ENCODE data around the gene SLC17A9. TPM values are rescaled to one million over a fixed set of nuclear protein-coding genes. Genes with fewer than 3 reads are reported as not detected.

SLC17A9 gene
- total and polyA plus RNA-seq, 2 experiments from 2014 or later = 32.0 to 39.3 TPM

DNA sequence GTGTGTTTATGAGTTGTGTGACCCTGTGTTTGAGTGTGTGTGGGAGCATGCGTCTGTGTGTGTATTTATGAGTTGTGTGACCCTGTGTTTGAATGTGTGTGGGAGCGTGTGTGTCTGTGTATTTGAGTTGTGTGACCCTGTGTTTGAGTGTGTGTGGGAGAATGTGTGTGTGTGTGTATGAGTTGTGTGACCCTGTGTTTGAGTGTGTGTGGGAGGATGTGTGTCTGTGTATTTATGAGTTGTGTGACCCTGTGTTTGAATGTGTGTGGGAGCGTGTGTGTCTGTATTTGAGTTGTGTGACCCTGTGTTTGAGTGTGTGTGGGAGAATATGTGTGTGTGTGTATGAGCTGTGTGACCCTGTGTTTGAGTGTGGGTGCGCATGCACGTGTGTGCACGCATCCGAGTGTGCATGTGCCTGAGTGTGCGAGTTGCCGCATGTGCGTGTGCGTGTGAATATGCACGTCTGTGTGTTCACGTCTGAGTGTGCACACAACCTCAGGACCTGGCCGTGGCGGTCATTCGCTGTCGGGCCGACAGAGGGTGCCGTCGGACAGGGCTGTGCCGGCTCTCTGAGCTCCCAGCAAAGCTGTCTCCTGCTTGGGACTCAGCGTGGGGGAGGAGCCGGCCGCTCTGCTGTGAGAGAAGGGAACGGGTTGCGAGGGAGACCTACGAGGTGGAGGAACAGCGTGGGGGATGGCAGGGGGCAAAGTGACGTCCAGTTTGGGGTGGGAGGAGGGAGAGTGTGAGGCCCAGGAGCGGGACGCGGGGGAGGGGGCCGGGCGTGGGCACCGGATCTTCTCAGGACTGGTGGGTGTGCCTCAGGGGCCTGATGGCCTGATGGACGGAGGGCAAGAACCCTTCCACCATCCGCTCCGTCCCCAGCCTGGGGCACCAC is 19.7 kb downstream of the SLC17A9 start:
- ATAC-seq (peak; percentile 76), DNase-seq (ENCODE audit: low spot score) (peak; percentile 93)
- no peaks in the 10 kb centered on the region for H3K9me2 ChIP-seq (ENCODE audit: insufficient read depth)
- peaks cover 28% of the 10 kb centered on the region for H3K27me3 ChIP-seq (ENCODE audit: insufficient read depth)
- H3K4me1 Mint-ChIP-seq = peaks cover 41% of the 10 kb centered on the region
- no peaks in the 10 kb centered on the region for H3K79me2 ChIP-seq (replicated peaks; ENCODE audit: insufficient read depth)
- peak overlapping the region; percentile 58 for H3K4me3 ChIP-seq
- peaks cover 2% of the 10 kb centered on the region; the same call in 2 of the 3 replicates for H3K9me3 Mint-ChIP-seq
- no peak overlapping the region for H3K27ac ChIP-seq (ENCODE audit: low read depth)
- H3K27me3 Mint-ChIP-seq (ENCODE audit: insufficient read depth, low read depth, poor library complexity) = peaks cover 59% of the 10 kb centered on the region
- H4K20me1 ChIP-seq (replicated peaks; ENCODE audit: insufficient read depth) = no peaks in the 10 kb centered on the region
- peak overlapping the region; percentile 76 for H2AFZ ChIP-seq
- peaks cover 12% of the 10 kb centered on the region; the same call in 1 of the 2 replicates for H3F3A ChIP-seq (replicated peaks; ENCODE audit: low read depth)
- H3K4me3 Mint-ChIP-seq = peak overlapping the region; percentile 62
- no peak overlapping the region for H3K27ac Mint-ChIP-seq
- no peaks in the 10 kb centered on the region; the same call in 2 of the 3 replicates for H3K36me3 Mint-ChIP-seq (ENCODE audit: low read depth)
- TF ChIP-seq EZH2phosphoT487 (IDR thresholded peaks at IDR 0.05; ENCODE audit: unreplicated experiment) (no peak), CREB1 (CRISPR knock-in tag; IDR thresholded peaks at IDR 0.05; ENCODE audit: low read depth) (peak; percentile 23; the same call in 1 of the 2 replicates)
- TF ChIP-seq, protein P1, sequence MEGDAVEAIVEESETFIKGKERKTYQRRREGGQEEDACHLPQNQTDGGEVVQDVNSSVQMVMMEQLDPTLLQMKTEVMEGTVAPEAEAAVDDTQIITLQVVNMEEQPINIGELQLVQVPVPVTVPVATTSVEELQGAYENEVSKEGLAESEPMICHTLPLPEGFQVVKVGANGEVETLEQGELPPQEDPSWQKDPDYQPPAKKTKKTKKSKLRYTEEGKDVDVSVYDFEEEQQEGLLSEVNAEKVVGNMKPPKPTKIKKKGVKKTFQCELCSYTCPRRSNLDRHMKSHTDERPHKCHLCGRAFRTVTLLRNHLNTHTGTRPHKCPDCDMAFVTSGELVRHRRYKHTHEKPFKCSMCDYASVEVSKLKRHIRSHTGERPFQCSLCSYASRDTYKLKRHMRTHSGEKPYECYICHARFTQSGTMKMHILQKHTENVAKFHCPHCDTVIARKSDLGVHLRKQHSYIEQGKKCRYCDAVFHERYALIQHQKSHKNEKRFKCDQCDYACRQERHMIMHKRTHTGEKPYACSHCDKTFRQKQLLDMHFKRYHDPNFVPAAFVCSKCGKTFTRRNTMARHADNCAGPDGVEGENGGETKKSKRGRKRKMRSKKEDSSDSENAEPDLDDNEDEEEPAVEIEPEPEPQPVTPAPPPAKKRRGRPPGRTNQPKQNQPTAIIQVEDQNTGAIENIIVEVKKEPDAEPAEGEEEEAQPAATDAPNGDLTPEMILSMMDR (conservative IDR thresholded peaks at IDR 0.05; ENCODE audit: low read depth in 2 of 2) = peak; percentile 68 to 98
- H3K4me2 ChIP-seq = peak overlapping the region; percentile 86
- H3K36me3 ChIP-seq (ENCODE audit: insufficient read depth) = no peaks in the 10 kb centered on the region
- peaks cover 34% of the 10 kb centered on the region for H3K4me1 ChIP-seq (ENCODE audit: insufficient read depth)

DNA sequence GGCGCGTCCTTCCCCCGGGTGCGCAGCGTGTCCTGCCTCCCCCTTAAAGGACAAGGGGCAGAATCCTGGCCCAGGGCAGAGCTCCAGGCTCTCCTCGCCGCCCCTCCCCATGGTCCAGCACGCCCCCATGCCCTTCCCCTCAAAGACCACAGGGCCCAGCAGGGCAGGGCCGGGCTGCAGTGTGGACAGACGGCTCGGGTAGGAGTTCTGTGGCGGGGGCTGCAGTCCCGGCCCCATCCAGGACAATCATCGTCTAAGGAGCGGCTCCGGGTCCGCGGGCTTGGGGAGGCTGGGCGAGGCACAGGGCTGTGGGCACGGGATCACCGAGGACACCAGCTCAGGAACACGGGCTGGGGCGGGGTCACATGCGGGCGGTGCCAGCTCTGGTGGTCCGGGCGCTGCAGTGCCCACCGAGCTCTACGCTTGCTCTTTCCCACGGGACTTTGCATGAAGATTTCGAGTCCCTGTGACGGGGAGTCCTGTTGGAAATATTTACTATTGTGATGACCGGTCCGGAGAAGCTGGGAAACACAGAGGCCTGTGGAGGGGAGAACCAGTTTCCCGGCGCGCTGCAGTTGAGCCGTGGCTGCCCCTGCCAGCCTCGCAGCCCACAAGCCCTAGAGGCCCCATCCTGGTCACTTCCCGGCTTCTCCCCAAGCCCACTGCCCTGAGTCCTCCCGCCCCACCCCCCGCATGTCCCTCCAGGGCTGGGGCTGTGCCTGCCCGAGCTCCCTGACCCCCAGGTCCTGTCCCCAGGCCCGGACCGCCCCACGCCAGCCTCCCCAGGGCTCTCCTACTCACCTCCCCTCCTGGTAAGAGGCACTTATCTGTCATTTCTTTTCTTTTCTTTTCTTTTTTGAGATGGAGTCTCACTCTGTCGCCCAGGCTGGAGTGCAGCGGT is 20.6 kb downstream of the SLC17A9 start:
- peaks cover 61% of the 10 kb centered on the region for H3K27me3 Mint-ChIP-seq (ENCODE audit: insufficient read depth, low read depth, poor library complexity)
- Histone ChIP-seq H3K9me2 (ENCODE audit: insufficient read depth) (no peaks in the 10 kb centered on the region), H3K27me3 (ENCODE audit: insufficient read depth) (peaks cover 28% of the 10 kb centered on the region), H3K36me3 (ENCODE audit: insufficient read depth) (no peaks in the 10 kb centered on the region), H3F3A (replicated peaks; ENCODE audit: low read depth) (peaks cover 12% of the 10 kb centered on the region; the same call in 1 of the 2 replicates), H3K79me2 (replicated peaks; ENCODE audit: insufficient read depth) (no peaks in the 10 kb centered on the region), H3K4me1 (ENCODE audit: insufficient read depth) (peaks cover 34% of the 10 kb centered on the region), H4K20me1 (replicated peaks; ENCODE audit: insufficient read depth) (no peaks in the 10 kb centered on the region), H3K4me3 (peak overlapping the region; percentile 58), H3K4me2 (peak overlapping the region; percentile 86), H2AFZ (peak overlapping the region; percentile 76), H3K27ac (ENCODE audit: low read depth) (no peak overlapping the region)
- H3K36me3 Mint-ChIP-seq (ENCODE audit: low read depth) = no peaks in the 10 kb centered on the region; the same call in 2 of the 3 replicates
- peak; percentile 35 for TF ChIP-seq EZH2 (IDR thresholded peaks at IDR 0.05; ENCODE audit: low read depth, unreplicated experiment)
- TF ChIP-seq EZH2phosphoT487 (IDR thresholded peaks at IDR 0.05; ENCODE audit: unreplicated experiment) = no peak
- H3K27ac Mint-ChIP-seq = no peak overlapping the region
- H3K4me1 Mint-ChIP-seq = peaks cover 41% of the 10 kb centered on the region
- ATAC-seq (peak; percentile 28), DNase-seq (ENCODE audit: low spot score) (peak; percentile 43)
- H3K9me3 Mint-ChIP-seq = peaks cover 2% of the 10 kb centered on the region; the same call in 2 of the 3 replicates
- peak overlapping the region; percentile 62 for H3K4me3 Mint-ChIP-seq
